SU-DHL-6 (cell line): Measurements from ENCODE around the gene KCNS1.

Experiments
- CTCF ChIP-seq: fragments of 200-600 bp; sonication (generic); IDR thresholded peaks from one replicate; pipeline ENCODE4 v1.5.1; 2017; ENCODE audit warnings: antibody characterized with exemption, mild to moderate bottlenecking, low read length, moderate library complexity; ENCODE audit not compliant: insufficient read depth, poor library complexity, severe bottlenecking
- EZH2phosphoT487 ChIP-seq: fragments of 200-600 bp; sonication (generic), shearing (Covaris generic); conservative IDR thresholded peaks from 2 replicates; pipeline ENCODE4 v1.6.1; 2018; ENCODE audit warnings: mild to moderate bottlenecking, antibody characterized with exemption, low read length, moderate library complexity, mixed read lengths

DNA sequence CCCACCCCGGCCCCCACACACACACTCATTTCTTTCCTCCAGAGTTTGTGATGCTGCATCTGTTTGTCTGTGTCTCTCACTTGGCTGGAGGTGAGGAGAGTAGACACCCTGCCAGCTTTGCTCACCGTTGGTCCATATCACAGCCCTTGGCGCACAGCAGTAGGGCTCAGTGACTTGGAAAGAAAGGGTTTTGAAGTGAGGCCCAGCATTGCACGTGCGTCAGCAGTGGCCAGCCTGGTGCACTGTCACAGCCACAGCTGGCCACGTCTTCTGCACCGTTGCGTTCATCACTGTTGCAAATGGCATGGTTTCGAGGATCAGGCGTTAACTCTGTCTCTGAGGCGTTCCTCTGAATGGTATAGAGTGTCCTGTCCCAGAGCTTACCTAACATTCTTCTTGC, 10.4 kb upstream of the KCNS1 start:
- no peak for TF ChIP-seq CTCF
- TF ChIP-seq EZH2phosphoT487, result no peak
